WTC11 (cell line): ENCODE data around the gene ANKRD26.

Source experiments
- CTCF ChIP-seq: fragments of 200-600 bp; IDR thresholded peaks from 2 replicates; pipeline ENCODE4 v1.8.0; 2022; ENCODE audit warnings: antibody characterized with exemption
- E2F5 ChIP-seq: sonication (generic); formaldehyde crosslinking; IDR thresholded peaks from 2 replicates; pipeline ENCODE4 v1.8.1; 2022; ENCODE audit warnings: mild to moderate bottlenecking, moderate library complexity, missing genetic modification reagents
- ESRRA ChIP-seq: sonication (generic); formaldehyde crosslinking; IDR thresholded peaks from 2 replicates; pipeline ENCODE4 v1.8.1; 2022; ENCODE audit warnings: mild to moderate bottlenecking, missing genetic modification reagents, borderline replicate concordance
- TP53 ChIP-seq: sonication (generic); formaldehyde crosslinking; IDR thresholded peaks from 2 replicates; pipeline ENCODE4 v1.8.1; 2023; ENCODE audit warnings: mild to moderate bottlenecking, missing genetic modification reagents
- ZBTB21 ChIP-seq: sonication (generic); formaldehyde crosslinking; IDR thresholded peaks from 2 replicates; pipeline ENCODE4 v1.8.1; 2023; ENCODE audit warnings: mild to moderate bottlenecking, missing genetic modification reagents, borderline replicate concordance
- ZNF263 ChIP-seq: sonication (generic); formaldehyde crosslinking; IDR thresholded peaks from 2 replicates; pipeline ENCODE4 v1.8.1; 2022; ENCODE audit warnings: low read depth, mild to moderate bottlenecking, moderate library complexity, missing genetic modification reagents
- TF ChIP-seq, protein P1 (sequence below): sonication (generic); formaldehyde crosslinking; IDR thresholded peaks from 2 replicates; pipeline ENCODE4 v1.8.1; 2023; ENCODE audit warnings: mild to moderate bottlenecking, missing genetic modification reagents, moderate library complexity

- no peak for TF ChIP-seq CTCF
- no peak for TF ChIP-seq ESRRA (CRISPR knock-in tag)
- TF ChIP-seq, protein P1, sequence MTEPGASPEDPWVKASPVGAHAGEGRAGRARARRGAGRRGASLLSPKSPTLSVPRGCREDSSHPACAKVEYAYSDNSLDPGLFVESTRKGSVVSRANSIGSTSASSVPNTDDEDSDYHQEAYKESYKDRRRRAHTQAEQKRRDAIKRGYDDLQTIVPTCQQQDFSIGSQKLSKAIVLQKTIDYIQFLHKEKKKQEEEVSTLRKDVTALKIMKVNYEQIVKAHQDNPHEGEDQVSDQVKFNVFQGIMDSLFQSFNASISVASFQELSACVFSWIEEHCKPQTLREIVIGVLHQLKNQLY = no peak
- no peak for TF ChIP-seq TP53
- no peak for TF ChIP-seq ZNF263 (CRISPR knock-in tag)
- TF ChIP-seq E2F5 (CRISPR knock-in tag) = no peak
- TF ChIP-seq ZBTB21 (CRISPR knock-in tag) = no peak
These were observed 119.0 kb downstream of the ANKRD26 start for GRCh38 chr10:26981232-26981824.
